ENCODE results near the gene HTR3C.
A peak's percentile ranks its signal among the peaks of the same experiment; 100 is the strongest.
"Not testable (repeated sequence)": the region's sequence is repeated elsewhere in the genome, so short reads cannot be mapped to it uniquely, and the experiment has no call there.

- TF ChIP-seq PATZ1 (CRISPR knock-in tag; IDR thresholded peaks at IDR 0.05; ENCODE audit: borderline replicate concordance); RARB (CRISPR knock-in tag; IDR thresholded peaks at IDR 0.05); ZFP30 (CRISPR knock-in tag; IDR thresholded peaks at IDR 0.05); CREB5 (CRISPR knock-in tag; IDR thresholded peaks at IDR 0.05; ENCODE audit: low read depth); TSHZ2 (CRISPR knock-in tag; IDR thresholded peaks at IDR 0.05); BACH2 (CRISPR knock-in tag; IDR thresholded peaks at IDR 0.05; ENCODE audit: borderline replicate concordance); SNAI2 (CRISPR knock-in tag; IDR thresholded peaks at IDR 0.05); OSR1 (CRISPR knock-in tag; IDR thresholded peaks at IDR 0.05); PPARA (CRISPR knock-in tag; IDR thresholded peaks at IDR 0.05; ENCODE audit: borderline replicate concordance); ZC3H10 (CRISPR knock-in tag; IDR thresholded peaks at IDR 0.05); CSDC2 (CRISPR knock-in tag; IDR thresholded peaks at IDR 0.05); ZNF565 (CRISPR knock-in tag; conservative IDR thresholded peaks at IDR 0.05; ENCODE audit: low read depth): not testable (repeated sequence)
- peak; percentile 70 for TF ChIP-seq TCF4 (CRISPR knock-in tag; IDR thresholded peaks at IDR 0.05; ENCODE audit: borderline replicate concordance)
Measured at GRCh38 chr3:184028275-184028890, 24.5 kb upstream of the HTR3C start.
